Body of pancreas (tissue), 4 donors: Measurements from ENCODE around the gene CCDC63. TPM values are rescaled to one million over a fixed set of nuclear protein-coding genes. Genes with fewer than 3 reads are reported as not detected.

Source experiments
- ATAC-seq: fragments of 150-250 bp; one replicate; pipeline ENCODE4 v1.9.1; 2016
- DNase-seq, 4 donors: peaks; one replicate each; pipeline ENCODE4 v3.0.0-alpha.2; 2019
- H3K27ac ChIP-seq, 4 donors: fragments of 200-600 bp; sonication (generic); 1 replicate in 3 of 4; 2 replicates in 1 of 4; pipeline versions ENCODE4 v1.5.1 to v1.6.1; 2016 to 2019; ENCODE audit warnings: mild to moderate bottlenecking in 1 of 4, mixed read lengths in 1 of 4, moderate library complexity in 1 of 4
- H3K27me3 ChIP-seq, 2 donors: fragments of 200-600 bp; sonication (generic); one replicate each; pipeline ENCODE4 v1.6.0; 2016; ENCODE audit warnings: mild to moderate bottlenecking in 1 of 2
- H3K36me3 ChIP-seq, 2 donors: fragments of 200-600 bp; sonication (generic); replicated peaks in 1 of 2; 2 replicates each; pipeline ENCODE4 v1.5.1; 2016; ENCODE audit warnings: low read depth in 2 of 2; ENCODE audit not compliant: insufficient read depth in 1 of 2
- H3K4me1 ChIP-seq: fragments of 200-600 bp; sonication (generic); one replicate; pipeline ENCODE4 v1.6.0; 2016
- H3K4me3 ChIP-seq, 2 donors: fragments of 200-600 bp; sonication (generic); 1 replicate in 1 of 2; 2 replicates in 1 of 2; pipeline ENCODE4 v1.5.1; 2016 to 2019
- H3K9me3 ChIP-seq, 3 donors: fragments of 200-600 bp; sonication (generic); 1 replicate in 2 of 3; 2 replicates in 1 of 3; pipeline ENCODE4 v1.5.1; 2016
- CTCF ChIP-seq, 7 experiments: fragments of 450-650 bp in 4 of 7; fragments of 200-600 bp in 3 of 7; sonication (generic) in 3 of 7; IDR thresholded peaks; one replicate each; pipeline ENCODE4 v1.5.1; 2016 to 2019; ENCODE audit warnings: antibody characterized with exemption in 7 of 7
- POLR2A ChIP-seq, 3 donors: fragments of 450-650 bp; IDR thresholded peaks; one replicate each; pipeline ENCODE4 v1.6.1; 2016; ENCODE audit warnings: antibody characterized with exemption in 3 of 3, mild to moderate bottlenecking in 2 of 3
- WGBS, 2 donors: methylation state at CpG; one replicate each; pipeline ENCODE4 v1.1.5; 2017; 5-methylcytosine and 5-hydroxymethylcytosine counted together
- intact Hi-C: fragments of 100-400 bp; cut with DNase I; formaldehyde crosslinking; loops from one replicate; pipeline ENCODE4 v1.15.1; 2023
- total RNA-seq, 2 donors: library from RNA; depleted of rRNA; stranded (reverse); fragments of >200 nt; gene quantifications; one replicate each; pipeline ENCODE4 v1.1.0, GENCODE V29; 2016

CCDC63 gene
- total RNA-seq, 2 donors from 2014 or later, result not detected

- 68 to 75% methylated on average over 4 of the region's 4 CpGs for WGBS, 2 donors
- no peak for TF ChIP-seq CTCF (IDR thresholded peaks at IDR 0.05)
- no peak for TF ChIP-seq POLR2A (IDR thresholded peaks at IDR 0.05)
Measured at GRCh38 chr12:110845339-110845682, 1.5 kb upstream of the CCDC63 start.

GRCh38 chr12:110848314-110848923, 1.6 kb downstream of the CCDC63 start:
- peaks cover 6% of the 10 kb centered on the region for H3K4me1 ChIP-seq
- no peak for TF ChIP-seq CTCF (IDR thresholded peaks at IDR 0.05)
- TF ChIP-seq POLR2A (IDR thresholded peaks at IDR 0.05), result no peak
- no peak overlapping the region for H3K4me3 ChIP-seq
- ATAC-seq (no peak), DNase-seq (no peak)
- H3K9me3 ChIP-seq, result no peaks in the 10 kb centered on the region
- WGBS, 2 donors, result 87 to 94% methylated on average over 6 of the region's 6 CpGs
- intact Hi-C loops, result no loop called here
- H3K27me3 ChIP-seq, result peaks cover 0 to 15% of the 10 kb centered on the region in 2 donors
- H3K27ac ChIP-seq, result no peak overlapping the region
- no peaks in the 10 kb centered on the region for H3K36me3 ChIP-seq

More at GRCh38 chr12:110845339-110845682, 1.5 kb upstream of the CCDC63 start:
- Histone ChIP-seq H3K4me3 (no peak overlapping the region), H3K27me3 (peaks cover 0 to 15% of the 10 kb centered on the region in 2 donors), H3K27ac (no peak overlapping the region), H3K36me3 (no peaks in the 10 kb centered on the region), H3K9me3 (no peaks in the 10 kb centered on the region), H3K4me1 (peaks cover 6% of the 10 kb centered on the region)
- intact Hi-C loops, result no loop called here
- no peak for DNase-seq
- ATAC-seq, result no peak

GRCh38 chr12:110849221-110849620, 2.4 kb downstream of the CCDC63 start:
- DNase-seq (no peak), ATAC-seq (no peak)
- H3K36me3 ChIP-seq, result no peaks in the 10 kb centered on the region
- H3K4me1 ChIP-seq, result peaks cover 6% of the 10 kb centered on the region
- intact Hi-C loops, result no loop called here
- H3K27ac ChIP-seq, result no peak overlapping the region
- WGBS, 2 donors, result 65 to 85% methylated on average over 4 of the region's 4 CpGs
- TF ChIP-seq POLR2A (IDR thresholded peaks at IDR 0.05) (no peak), CTCF (IDR thresholded peaks at IDR 0.05) (no peak)
- no peaks in the 10 kb centered on the region for H3K9me3 ChIP-seq
- peaks cover 0 to 15% of the 10 kb centered on the region in 2 donors for H3K27me3 ChIP-seq
- H3K4me3 ChIP-seq, result no peak overlapping the region

- TF ChIP-seq POLR2A (IDR thresholded peaks at IDR 0.05) (no peak), CTCF (IDR thresholded peaks at IDR 0.05) (no peak)
- DNase-seq, result no peak
- 75 to 77% methylated on average over 5 of the region's 5 CpGs for WGBS, 2 donors
- H3K27ac ChIP-seq, result no peak overlapping the region
- no peaks in the 10 kb centered on the region for H3K9me3 ChIP-seq
- ATAC-seq, result no peak
- H3K4me1 ChIP-seq, result peaks cover 6% of the 10 kb centered on the region
- no peak overlapping the region for H3K4me3 ChIP-seq
- H3K27me3 ChIP-seq, result peaks cover 0 to 15% of the 10 kb centered on the region in 2 donors
- no peaks in the 10 kb centered on the region for H3K36me3 ChIP-seq
- intact Hi-C loops, result no loop called here
Measured at GRCh38 chr12:110849748-110850403, 3.1 kb downstream of the CCDC63 start.

- no peak for DNase-seq
- no peak overlapping the region for H3K27ac ChIP-seq
- TF ChIP-seq CTCF (IDR thresholded peaks at IDR 0.05) (no peak), POLR2A (IDR thresholded peaks at IDR 0.05) (no peak)
- H3K4me3 ChIP-seq, result no peak overlapping the region
- ATAC-seq, result no peak
- H3K27me3 ChIP-seq, result peaks cover 0 to 14% of the 10 kb centered on the region in 2 donors
- no peaks in the 10 kb centered on the region for H3K9me3 ChIP-seq
- WGBS, 2 donors, result 57 to 60% methylated on average over 5 of the region's 5 CpGs
- no peaks in the 10 kb centered on the region for H3K36me3 ChIP-seq
- peaks cover 6% of the 10 kb centered on the region for H3K4me1 ChIP-seq
- intact Hi-C loops, result no loop called here
Measured at GRCh38 chr12:110850762-110851161, 4.0 kb downstream of the CCDC63 start.
